GM18508 (cell line): ENCODE results near the gene LAIR1.
"Not testable (repeated sequence)": the region's sequence is repeated elsewhere in the genome, so short reads cannot be mapped to it uniquely, and the experiment has no call there.

Experiments
- ATAC-seq: cut with Tn5 transposase; IDR thresholded peaks from one replicate; pipeline ENCODE4 v1.9.1; 2021; ENCODE audit warnings: moderate number of reproducible peaks; ENCODE audit not compliant: insufficient read depth, unreplicated experiment

Gene LAIR1

DNA sequence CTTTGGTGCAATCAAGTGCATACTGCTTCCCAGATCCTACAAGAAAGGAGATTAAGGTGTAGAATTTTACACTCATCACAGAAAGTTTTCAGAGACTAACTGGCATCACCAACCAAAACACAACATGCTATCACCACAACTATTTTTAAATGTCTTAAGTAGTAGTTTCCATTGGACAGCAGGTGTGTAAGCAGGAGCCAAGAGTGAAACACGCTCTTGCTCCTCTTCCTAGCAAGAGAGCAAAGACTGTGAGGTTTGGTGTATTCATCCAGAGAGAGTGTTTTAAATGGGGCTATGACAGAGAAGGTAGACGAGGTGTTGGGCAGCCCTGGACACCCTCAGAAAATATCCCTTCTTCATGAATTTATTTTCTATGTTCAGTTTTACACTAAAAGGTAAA, 13.3 kb downstream of the LAIR1 start:
- no peak for ATAC-seq

- no peak for ATAC-seq
Measured at GRCh38 chr19:54345938-54346386, 18.8 kb downstream of the LAIR1 start.

GRCh38 chr19:54343868-54344267, 20.9 kb downstream of the LAIR1 start:
- ATAC-seq, result no peak

- no peak for ATAC-seq
Measured at GRCh38 chr19:54341295-54341694, 23.4 kb downstream of the LAIR1 start.

DNA sequence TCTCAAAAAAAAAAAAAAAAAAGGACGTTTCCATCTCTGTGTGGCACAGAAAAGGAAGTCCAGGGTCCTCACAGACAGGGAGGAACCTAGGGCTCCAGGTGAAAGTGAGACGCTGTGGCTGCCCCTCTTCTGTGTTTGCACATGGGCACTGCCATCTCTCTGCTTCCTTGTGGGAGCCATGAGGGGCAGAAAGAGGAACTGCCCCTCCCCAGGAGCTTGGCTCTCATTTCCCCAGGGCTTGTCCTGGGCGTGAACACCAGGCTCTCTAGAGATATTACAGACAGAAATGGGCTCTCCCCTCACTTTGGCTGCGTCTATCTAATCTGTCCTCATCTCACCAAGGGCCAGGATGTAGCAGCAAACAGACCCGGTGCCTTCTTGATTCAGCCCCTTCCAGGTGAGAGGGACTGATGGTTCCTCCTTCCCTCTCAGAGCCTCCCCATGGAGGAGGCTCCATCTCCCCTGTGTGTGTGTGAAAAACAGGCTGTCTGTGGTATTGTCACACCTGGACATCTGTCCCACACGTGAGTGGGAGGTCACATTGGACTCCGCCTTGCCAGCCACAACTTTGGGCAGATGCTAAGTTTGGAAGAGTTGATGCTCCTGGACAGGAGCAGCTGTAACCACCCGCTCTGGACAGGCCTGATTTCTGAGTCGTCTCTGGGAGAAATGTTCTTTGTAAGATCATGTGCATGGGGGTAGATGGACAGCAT, 24.9 kb downstream of the LAIR1 start:
- no peak for ATAC-seq

DNA sequence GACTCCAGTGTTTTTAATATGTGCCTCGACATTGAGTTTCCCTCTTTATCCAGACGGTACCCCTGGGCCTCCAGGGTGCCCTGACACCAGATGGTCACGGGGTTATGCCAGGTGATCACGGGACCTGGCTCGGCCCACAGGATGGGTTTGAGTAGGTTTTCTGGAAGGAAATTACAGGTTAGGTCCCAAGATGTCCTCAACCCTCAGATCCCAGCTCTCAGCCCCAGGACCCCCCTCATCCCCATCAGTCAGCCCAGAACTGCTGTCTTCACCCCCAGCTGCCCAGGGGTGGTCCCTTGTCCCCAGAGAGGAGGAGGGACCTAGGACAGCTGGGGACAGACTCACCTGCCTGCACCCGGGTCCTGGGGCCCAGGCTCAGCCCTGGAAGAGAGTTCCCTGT, 26.2 kb downstream of the LAIR1 start:
- ATAC-seq, result no peak

DNA sequence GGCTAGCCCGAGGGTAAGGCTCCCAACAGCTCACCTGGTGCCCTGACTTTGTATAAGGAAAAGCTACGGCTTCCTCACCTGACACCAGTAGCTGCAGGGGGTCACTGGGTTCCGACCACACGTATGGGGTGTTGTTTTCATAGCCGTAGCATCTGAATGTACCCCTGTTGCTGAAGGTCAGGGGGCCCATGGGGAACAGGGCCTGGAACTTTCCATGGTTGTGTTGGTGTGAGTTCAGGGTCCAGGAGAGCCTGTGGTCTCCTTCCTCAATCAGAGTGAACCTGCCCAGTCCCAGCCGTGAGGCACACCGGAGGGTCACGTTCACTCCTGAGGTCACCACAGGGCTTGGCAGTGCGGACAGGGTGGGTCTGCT, 26.9 kb downstream of the LAIR1 start:
- ATAC-seq, result no peak

GRCh38 chr19:54336893-54337857, 27.6 kb downstream of the LAIR1 start:
- ATAC-seq, result no peak

GRCh38 chr19:54335979-54336892, 28.5 kb downstream of the LAIR1 start:
- no peak for ATAC-seq

DNA sequence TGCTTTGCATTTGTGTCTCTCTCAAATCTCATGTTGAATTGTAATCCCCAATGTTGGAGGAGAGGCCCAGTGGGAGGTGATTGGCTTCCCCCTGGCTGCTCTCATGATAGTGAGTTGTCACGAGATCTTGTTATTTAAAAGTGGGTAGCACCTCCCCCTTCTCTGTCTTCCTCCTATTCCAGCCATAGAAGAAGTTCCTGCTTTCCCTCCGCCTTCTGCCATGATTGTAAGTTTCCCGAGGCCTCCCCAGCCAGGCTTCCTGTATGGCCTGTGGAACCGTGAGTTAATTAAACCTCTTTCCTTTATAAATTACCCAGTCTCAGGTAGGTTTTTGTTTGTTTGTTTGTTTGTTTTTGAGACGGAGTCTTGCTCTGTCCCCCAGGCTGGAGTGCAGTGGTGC, 29.6 kb downstream of the LAIR1 start:
- ATAC-seq, result no peak

DNA sequence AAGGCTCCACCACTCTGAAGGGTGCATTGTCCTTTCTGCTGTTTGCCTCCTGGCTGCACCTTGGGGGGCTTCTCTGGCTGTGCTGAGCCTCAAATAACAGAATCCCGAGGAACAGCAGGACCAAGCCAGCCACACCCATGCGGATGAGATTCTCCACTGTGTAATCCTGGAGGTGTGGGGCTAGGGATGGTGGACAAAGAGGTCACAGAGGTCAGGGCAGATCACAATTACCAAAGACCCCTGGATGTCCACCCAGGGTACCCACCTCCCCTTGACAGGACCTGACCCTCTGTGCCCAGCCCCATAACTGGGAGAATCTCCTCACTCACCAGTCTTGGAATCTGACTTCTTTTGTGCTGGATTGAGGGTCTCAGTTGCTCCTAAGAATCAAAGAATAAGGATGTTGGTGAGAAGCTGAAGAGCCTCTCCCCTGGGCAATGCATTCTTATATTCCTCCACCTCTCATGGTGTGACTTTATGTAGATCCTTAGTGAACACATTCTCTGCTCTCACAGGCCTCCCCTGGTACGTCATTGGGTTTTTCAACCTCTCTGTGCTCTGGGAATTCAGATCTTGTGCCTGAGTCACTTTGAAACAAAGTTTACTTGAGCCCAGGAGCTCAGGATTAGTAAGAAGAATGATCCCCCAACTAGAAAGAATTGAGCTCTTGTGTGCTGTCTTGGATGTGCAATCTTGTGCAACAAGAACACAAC, 31.0 kb downstream of the LAIR1 start:
- no peak for ATAC-seq

DNA sequence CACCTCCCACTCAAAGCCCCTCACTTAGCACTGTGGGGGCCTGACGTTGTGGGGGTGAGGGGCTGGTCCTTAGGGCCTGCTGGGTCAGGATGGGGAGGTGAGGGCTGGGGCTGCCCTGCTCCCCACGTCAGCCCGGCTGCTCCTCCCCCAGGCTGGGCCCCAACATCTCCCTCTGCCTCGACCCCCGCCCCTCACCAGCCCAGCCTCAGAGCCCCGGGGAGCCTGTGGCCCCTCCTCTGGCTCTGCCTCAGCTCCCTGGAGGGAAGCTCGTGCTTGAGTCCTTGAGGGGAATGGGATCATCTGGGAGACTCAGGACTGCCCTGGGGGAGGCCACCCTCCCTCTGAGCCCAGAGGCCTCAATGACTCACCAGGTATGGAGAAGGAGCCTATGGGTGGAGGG, 32.6 kb downstream of the LAIR1 start:
- no peak for ATAC-seq

DNA sequence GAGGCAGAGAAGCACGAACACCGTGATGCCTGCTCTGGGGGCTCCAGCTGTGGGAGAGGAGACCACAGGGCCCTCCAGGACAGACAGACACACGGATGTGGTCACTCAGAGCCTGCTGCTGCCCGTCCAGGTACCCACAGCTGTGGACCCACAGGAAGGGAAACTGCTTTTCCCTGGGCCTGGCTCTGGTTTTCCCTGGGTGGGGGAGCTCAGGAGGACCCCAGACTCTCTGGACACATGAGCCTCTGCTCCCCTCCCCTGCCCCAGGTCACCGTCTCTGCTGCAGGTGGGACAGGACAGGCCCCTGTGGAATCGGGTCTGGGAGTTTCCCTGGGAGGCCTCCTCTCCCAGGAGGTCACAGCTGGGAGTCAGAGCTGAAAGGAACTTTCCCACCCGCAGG, 33.1 kb downstream of the LAIR1 start:
- ATAC-seq, result no peak

DNA sequence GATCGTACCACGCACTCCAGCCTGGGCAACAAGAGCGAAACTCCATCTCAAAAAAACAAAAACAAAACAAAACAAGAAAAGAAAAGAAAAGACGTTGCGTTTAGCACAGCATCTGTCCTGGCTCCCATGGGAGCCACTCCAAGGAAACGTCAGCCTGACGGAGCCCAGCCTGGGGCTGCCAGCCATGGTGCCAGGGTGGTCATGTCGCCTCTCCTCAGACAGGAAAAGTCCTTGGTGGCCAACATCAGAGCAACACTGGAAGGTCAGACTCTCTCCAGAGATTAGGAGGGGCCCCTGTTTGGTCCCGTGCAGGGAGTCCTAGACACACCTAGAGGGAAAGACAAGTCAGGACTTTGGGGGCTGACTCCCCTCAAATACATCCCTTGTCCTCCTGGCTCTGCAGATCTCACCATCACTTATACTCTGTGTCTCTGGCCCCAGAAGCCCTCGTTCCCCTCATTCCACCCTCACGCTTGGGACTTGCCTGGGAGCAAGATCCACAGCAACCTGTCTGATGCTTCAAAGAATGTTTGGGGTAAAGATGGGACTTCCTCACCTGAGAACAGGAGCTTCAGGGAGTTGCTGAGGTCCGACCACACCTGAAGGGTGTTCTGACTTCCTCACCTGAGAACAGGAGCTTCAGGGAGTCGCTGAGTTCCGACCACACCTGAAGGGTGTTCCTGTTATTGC, 35.1 kb downstream of the LAIR1 start:
- no peak for ATAC-seq

DNA sequence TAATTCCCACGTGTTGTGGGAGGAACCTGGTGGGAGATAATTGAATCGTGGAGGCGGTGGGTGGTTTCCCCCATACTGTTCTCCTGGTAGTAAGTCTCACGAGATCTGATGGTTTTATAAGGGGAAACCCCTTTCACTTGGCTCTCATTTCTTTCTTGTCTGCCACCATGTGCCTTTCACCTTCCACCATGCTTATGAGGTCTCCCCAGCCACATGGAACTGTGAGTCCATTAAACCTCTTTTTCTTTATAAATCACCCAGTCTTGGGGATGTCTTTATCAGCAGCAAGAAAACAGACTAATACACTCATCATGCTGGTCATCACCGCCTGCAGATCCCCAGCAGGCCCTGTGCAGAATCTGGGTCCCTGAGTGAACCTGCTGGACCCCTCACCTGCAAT, 36.0 kb downstream of the LAIR1 start:
- ATAC-seq, result not testable (repeated sequence)

DNA sequence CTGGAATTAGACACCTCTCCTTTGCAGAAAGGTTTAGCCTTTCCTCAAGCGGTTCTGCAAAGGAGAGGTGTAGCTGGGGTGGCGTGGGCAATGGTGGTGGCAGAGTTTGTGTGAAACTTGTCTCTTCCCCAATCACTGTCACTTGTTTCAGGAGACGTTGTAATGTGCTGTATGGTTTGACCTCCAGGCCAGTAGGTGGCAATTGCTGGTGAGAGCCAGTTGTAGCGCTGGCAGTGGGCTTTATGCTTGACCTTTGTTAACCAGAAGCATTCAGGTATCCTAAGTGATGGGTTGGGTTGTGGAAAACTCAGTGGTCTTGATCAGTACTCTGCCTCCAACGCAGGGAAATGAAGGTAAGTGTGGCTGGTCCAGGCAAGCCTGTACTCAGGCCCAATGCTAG, 39.1 kb downstream of the LAIR1 start:
- ATAC-seq, result no peak

DNA sequence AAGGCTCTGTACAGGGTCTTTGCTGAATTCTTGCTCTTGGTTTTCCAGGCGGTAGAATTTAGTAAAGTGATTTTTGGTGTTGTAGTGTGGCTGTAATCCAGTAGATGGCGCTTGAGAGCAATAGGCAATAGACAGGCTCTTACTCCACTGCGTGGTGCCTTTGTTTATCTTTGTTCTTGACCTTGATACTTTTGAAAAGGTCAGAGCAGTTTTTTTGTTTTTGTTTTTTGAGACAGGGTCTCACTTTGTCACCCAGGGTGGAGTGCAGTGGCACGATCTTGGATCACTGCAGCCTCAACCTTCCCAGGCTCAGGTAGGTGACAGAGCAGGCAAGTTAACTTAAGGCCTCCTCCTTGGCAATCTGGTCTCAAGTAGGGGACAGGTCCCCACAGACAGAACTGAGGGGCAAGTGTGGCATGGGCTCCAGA, 39.5 kb downstream of the LAIR1 start:
- ATAC-seq, result no peak

- ATAC-seq, result no peak
Measured at GRCh38 chr19:54324071-54324470, 40.7 kb downstream of the LAIR1 start.

GRCh38 chr19:54322934-54323333, 41.8 kb downstream of the LAIR1 start:
- not testable (repeated sequence) for ATAC-seq
